ENCODE data around the gene DUSP6. TPM values are rescaled to one million over a fixed set of nuclear protein-coding genes. Genes with fewer than 3 reads are reported as not detected.

DUSP6 gene
- total and polyA plus RNA-seq, 2 of the 13 experiments (the other 11 are each of a cell fraction or from before 2014, with no cell fraction given): 40.9 to 161 TPM

DNA sequence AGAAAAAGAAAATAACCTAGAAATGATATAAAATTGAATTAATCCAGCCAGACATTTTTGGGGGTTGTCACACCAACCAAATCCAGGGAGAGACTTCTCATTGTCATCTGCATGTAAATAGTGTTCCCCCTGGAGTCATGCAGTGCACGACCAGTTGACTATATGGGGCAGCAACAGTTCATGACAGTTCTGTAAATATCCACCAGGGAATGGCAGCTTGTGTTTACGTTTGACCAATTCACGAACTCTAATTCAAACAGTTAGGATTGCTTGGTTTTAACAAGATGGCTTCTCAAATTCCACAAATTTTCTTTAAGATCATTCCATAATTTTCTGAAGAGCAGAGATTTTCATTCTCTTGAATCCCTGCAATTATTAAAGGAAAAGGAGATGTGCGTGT, 43.4 kb upstream of the DUSP6 start (continued):
- TF ChIP-seq, protein P1, sequence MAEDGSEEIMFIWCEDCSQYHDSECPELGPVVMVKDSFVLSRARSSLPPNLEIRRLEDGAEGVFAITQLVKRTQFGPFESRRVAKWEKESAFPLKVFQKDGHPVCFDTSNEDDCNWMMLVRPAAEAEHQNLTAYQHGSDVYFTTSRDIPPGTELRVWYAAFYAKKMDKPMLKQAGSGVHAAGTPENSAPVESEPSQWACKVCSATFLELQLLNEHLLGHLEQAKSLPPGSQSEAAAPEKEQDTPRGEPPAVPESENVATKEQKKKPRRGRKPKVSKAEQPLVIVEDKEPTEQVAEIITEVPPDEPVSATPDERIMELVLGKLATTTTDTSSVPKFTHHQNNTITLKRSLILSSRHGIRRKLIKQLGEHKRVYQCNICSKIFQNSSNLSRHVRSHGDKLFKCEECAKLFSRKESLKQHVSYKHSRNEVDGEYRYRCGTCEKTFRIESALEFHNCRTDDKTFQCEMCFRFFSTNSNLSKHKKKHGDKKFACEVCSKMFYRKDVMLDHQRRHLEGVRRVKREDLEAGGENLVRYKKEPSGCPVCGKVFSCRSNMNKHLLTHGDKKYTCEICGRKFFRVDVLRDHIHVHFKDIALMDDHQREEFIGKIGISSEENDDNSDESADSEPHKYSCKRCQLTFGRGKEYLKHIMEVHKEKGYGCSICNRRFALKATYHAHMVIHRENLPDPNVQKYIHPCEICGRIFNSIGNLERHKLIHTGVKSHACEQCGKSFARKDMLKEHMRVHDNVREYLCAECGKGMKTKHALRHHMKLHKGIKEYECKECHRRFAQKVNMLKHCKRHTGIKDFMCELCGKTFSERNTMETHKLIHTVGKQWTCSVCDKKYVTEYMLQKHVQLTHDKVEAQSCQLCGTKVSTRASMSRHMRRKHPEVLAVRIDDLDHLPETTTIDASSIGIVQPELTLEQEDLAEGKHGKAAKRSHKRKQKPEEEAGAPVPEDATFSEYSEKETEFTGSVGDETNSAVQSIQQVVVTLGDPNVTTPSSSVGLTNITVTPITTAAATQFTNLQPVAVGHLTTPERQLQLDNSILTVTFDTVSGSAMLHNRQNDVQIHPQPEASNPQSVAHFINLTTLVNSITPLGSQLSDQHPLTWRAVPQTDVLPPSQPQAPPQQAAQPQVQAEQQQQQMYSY (CRISPR knock-in tag; IDR thresholded peaks at IDR 0.05): no peak
- TF ChIP-seq TBX3 (IDR thresholded peaks at IDR 0.05; ENCODE audit: borderline replicate concordance): no peak
- no peak for TF ChIP-seq MTA1 (CRISPR knock-in tag; IDR thresholded peaks at IDR 0.05; ENCODE audit: borderline replicate concordance)
- TF ChIP-seq ZNF510 (CRISPR knock-in tag; IDR thresholded peaks at IDR 0.05; ENCODE audit: low read depth): no peak
- no peak for TF ChIP-seq KAT2B (IDR thresholded peaks at IDR 0.05; ENCODE audit: borderline replicate concordance, low read depth, low read length)
- no peak for TF ChIP-seq ZFP90 (CRISPR knock-in tag; IDR thresholded peaks at IDR 0.05; ENCODE audit: borderline replicate concordance)
- TF ChIP-seq, protein P2, sequence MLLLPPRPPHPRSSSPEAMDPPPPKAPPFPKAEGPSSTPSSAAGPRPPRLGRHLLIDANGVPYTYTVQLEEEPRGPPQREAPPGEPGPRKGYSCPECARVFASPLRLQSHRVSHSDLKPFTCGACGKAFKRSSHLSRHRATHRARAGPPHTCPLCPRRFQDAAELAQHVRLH (CRISPR knock-in tag; IDR thresholded peaks at IDR 0.05; ENCODE audit: borderline replicate concordance, low read depth): no peak
- no peak for TF ChIP-seq ATM (IDR thresholded peaks at IDR 0.05; ENCODE audit: borderline replicate concordance)
- TF ChIP-seq FOXA3 (CRISPR knock-in tag; IDR thresholded peaks at IDR 0.05): peak; percentile 72
- no peak for TF ChIP-seq TAF1 (CRISPR knock-in tag; IDR thresholded peaks at IDR 0.05)
- TF ChIP-seq ZNF749 (CRISPR knock-in tag; IDR thresholded peaks at IDR 0.05; ENCODE audit: borderline replicate concordance): no peak
- TF ChIP-seq, protein P3, sequence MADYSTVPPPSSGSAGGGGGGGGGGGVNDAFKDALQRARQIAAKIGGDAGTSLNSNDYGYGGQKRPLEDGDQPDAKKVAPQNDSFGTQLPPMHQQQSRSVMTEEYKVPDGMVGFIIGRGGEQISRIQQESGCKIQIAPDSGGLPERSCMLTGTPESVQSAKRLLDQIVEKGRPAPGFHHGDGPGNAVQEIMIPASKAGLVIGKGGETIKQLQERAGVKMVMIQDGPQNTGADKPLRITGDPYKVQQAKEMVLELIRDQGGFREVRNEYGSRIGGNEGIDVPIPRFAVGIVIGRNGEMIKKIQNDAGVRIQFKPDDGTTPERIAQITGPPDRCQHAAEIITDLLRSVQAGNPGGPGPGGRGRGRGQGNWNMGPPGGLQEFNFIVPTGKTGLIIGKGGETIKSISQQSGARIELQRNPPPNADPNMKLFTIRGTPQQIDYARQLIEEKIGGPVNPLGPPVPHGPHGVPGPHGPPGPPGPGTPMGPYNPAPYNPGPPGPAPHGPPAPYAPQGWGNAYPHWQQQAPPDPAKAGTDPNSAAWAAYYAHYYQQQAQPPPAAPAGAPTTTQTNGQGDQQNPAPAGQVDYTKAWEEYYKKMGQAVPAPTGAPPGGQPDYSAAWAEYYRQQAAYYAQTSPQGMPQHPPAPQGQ (CRISPR knock-in tag; IDR thresholded peaks at IDR 0.05; ENCODE audit: borderline replicate concordance): no peak
- no peak for TF ChIP-seq FOXA1 (IDR thresholded peaks at IDR 0.05)
- TF ChIP-seq FOXA1 (CRISPR knock-in tag; IDR thresholded peaks at IDR 0.05): peak; percentile 53; the same call in 1 of the 2 replicates
- TF ChIP-seq FOXK1 (CRISPR knock-in tag; IDR thresholded peaks at IDR 0.05; ENCODE audit: borderline replicate concordance, low read depth): 0 out of 2 replicates have a peak, but pooled peaks have one; percentile 24
- TF ChIP-seq, protein P4, sequence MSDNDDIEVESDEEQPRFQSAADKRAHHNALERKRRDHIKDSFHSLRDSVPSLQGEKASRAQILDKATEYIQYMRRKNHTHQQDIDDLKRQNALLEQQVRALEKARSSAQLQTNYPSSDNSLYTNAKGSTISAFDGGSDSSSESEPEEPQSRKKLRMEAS (IDR thresholded peaks at IDR 0.05): no peak
- no peak for TF ChIP-seq REL (CRISPR knock-in tag; conservative IDR thresholded peaks at IDR 0.05)
- no peak for TF ChIP-seq ERF (CRISPR knock-in tag; IDR thresholded peaks at IDR 0.05)
- TF ChIP-seq, protein P5, sequence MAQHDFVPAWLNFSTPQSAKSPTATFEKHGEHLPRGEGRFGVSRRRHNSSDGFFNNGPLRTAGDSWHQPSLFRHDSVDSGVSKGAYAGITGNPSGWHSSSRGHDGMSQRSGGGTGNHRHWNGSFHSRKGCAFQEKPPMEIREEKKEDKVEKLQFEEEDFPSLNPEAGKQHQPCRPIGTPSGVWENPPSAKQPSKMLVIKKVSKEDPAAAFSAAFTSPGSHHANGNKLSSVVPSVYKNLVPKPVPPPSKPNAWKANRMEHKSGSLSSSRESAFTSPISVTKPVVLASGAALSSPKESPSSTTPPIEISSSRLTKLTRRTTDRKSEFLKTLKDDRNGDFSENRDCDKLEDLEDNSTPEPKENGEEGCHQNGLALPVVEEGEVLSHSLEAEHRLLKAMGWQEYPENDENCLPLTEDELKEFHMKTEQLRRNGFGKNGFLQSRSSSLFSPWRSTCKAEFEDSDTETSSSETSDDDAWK (CRISPR knock-in tag; IDR thresholded peaks at IDR 0.05): no peak
- TF ChIP-seq, protein P6, sequence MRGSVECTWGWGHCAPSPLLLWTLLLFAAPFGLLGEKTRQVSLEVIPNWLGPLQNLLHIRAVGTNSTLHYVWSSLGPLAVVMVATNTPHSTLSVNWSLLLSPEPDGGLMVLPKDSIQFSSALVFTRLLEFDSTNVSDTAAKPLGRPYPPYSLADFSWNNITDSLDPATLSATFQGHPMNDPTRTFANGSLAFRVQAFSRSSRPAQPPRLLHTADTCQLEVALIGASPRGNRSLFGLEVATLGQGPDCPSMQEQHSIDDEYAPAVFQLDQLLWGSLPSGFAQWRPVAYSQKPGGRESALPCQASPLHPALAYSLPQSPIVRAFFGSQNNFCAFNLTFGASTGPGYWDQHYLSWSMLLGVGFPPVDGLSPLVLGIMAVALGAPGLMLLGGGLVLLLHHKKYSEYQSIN (CRISPR knock-in tag; IDR thresholded peaks at IDR 0.05; ENCODE audit: borderline replicate concordance): no peak
- peak; percentile 10 for TF ChIP-seq TEAD3 (CRISPR knock-in tag; optimal IDR thresholded peaks at IDR 0.05; ENCODE audit: borderline replicate concordance)
- no peak for TF ChIP-seq ELF4 (CRISPR knock-in tag; IDR thresholded peaks at IDR 0.05; ENCODE audit: borderline replicate concordance)
- no peak for TF ChIP-seq HDAC6 (IDR thresholded peaks at IDR 0.05; ENCODE audit: low read depth, low read length)
